ENCODE results near the gene ANKMY2.

The ANKMY2 gene

DNA sequence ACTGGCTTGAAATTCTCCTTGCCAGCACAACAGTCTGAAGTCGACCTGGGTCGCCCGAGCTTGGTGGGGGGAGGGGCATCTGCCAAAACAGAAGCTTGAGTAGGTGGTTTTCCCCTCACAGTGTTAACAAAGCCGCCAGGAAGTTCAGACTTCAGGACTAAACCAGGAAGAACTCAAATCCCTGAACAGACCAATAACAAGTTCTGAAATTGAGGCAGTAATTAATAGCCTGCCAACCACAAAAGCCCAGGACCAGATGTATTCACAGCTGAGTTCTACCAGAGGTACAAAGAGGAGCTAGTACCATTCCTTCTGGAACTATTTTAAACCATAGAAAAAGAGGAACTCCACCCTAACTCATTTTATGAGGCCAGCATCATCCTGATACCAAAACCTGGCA lies 73.6 kb downstream of the ANKMY2 start:
- no peak overlapping the region for H3K27ac ChIP-seq
- TF ChIP-seq, protein P1, sequence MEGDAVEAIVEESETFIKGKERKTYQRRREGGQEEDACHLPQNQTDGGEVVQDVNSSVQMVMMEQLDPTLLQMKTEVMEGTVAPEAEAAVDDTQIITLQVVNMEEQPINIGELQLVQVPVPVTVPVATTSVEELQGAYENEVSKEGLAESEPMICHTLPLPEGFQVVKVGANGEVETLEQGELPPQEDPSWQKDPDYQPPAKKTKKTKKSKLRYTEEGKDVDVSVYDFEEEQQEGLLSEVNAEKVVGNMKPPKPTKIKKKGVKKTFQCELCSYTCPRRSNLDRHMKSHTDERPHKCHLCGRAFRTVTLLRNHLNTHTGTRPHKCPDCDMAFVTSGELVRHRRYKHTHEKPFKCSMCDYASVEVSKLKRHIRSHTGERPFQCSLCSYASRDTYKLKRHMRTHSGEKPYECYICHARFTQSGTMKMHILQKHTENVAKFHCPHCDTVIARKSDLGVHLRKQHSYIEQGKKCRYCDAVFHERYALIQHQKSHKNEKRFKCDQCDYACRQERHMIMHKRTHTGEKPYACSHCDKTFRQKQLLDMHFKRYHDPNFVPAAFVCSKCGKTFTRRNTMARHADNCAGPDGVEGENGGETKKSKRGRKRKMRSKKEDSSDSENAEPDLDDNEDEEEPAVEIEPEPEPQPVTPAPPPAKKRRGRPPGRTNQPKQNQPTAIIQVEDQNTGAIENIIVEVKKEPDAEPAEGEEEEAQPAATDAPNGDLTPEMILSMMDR (conservative IDR thresholded peaks at IDR 0.05), result no peak

DNA sequence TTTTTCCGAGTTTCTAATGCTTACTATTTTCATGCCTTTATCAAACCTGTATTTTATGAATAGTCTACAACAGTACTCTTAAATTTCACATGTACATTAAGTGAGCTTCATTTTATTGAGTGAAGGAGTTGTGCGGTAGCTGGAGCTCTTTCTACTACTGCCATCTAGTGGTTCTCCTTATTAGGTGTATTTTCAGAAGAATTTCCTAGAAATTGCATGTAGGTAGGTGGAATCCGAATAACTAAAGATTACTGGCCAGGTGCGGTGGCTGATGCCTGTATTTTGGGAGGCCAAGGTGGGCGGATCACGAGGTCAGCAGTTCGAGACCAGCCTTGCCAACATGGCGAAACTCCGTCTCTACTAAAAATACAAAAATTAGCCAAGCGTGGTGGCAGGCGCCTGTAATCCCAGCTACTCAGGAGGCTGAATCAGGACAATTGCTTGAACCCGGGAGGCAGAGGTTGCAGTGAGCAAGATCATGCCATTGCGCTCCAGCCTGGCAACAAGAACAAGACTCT lies 80.6 kb downstream of the ANKMY2 start:
- TF ChIP-seq, protein P1 (conservative IDR thresholded peaks at IDR 0.05), result peak; percentile 86
- no peak overlapping the region for H3K27ac ChIP-seq

DNA sequence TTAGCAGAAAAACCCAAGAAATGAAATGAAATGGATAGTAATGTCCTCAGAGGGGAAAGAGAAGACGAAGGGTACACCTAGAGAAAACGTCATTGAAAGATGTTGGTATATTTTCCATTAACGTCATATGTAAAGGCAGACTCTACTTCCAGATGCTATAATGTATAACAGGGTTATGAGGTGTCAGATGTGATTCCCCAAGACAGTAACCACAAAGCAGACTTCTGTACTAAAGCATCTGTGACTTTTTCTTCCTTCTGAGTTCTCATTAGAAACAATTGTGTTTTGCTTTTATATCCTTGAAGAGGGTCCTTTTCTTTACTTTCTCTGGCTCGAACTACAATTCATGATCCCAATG lies 81.6 kb downstream of the ANKMY2 start:
- no peak overlapping the region for H3K27ac ChIP-seq
- TF ChIP-seq, protein P1 (conservative IDR thresholded peaks at IDR 0.05), result no peak

DNA sequence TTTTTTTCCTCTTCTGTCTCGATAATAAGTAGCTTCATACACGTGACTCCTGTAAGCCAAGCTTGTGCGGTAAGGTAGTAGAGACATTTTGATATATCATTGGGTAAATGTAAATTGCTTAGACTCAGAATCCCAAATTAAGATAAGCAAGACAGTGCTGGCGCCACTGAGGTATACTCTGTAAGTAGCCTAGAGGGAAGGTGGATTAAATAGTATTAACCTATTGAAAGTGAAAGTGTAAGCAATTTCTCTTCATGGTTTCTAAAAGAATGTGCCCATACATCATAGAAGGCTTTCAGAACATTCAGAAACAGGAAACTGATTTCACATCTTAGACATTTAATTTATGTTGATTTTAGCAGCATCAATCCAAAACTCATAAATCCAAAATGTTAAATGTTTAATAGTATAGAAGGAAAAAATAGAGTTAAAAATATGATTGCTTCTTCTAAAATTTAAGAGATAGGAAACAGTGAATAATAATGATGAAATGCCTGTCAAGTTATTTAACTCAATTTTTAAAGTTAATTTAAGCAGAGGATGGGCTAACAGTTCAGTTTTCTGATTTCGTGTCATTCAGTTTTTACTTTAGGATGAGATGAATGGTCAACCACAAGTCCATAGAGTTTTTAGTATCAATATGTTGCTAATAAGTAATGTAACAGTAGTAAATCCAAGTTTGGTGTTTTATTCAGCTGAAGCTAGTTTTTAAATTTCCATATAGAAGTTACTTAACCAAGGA lies 82.1 kb downstream of the ANKMY2 start:
- H3K27ac ChIP-seq, result no peak overlapping the region
- TF ChIP-seq, protein P1 (conservative IDR thresholded peaks at IDR 0.05), result no peak

DNA sequence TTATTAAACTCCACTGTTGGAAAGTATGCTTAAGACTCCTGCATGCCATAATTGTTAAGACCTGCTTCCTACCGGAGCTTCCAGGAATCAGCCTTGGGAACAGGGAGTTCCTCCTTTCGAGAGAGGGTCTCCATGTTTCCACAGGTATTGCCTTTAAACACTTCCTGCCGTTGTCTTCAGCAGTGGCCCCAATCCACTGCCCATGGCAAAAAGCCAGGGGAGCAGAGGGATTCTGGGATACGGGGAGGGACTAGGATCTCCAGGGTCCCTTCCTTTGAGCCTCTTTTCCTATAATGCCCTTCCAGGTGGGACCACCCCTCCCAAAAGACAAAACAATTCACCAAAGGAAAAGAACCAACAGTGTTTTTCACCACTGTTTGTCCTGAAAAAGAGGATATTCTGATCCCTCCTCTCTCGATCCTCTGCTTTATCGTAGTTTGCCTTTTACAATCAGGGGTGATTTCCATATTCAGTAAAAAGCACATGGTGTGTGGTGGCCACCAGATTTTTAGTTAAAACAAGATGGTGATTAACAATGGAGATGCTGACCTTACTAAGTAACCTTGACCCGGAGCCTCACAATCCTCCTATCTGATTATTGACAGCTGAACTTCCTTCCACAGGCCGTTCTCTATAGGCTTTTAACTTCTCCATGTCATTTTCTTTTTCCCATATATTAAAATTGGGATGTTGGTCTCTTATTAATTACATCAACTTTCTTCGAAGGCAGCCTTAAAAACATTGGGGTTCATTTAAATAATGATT lies 82.9 kb downstream of the ANKMY2 start:
- H3K27ac ChIP-seq, result no peak overlapping the region
- TF ChIP-seq, protein P1 (conservative IDR thresholded peaks at IDR 0.05), result no peak

DNA sequence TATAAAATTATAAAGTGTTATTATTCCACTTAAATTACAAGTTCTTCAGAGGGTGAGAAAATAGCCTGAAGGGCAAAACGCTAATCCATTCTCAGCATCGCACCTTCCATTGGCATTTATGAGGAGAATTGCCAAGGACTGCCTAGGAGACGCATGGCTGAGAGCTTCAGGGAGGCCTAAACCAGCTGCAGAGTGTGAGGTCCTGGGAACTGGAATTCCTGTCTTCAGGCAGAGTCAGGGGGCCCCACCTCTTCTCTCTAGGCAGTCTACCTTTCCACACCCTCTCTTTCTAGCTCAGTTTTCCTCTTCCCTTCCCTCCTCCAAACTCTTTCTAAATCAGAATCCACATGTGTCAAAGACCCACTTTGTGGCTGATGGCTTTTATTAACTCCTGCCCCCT lies 83.6 kb downstream of the ANKMY2 start:
- H3K27ac ChIP-seq, result no peak overlapping the region
- TF ChIP-seq, protein P1 (conservative IDR thresholded peaks at IDR 0.05), result no peak

DNA sequence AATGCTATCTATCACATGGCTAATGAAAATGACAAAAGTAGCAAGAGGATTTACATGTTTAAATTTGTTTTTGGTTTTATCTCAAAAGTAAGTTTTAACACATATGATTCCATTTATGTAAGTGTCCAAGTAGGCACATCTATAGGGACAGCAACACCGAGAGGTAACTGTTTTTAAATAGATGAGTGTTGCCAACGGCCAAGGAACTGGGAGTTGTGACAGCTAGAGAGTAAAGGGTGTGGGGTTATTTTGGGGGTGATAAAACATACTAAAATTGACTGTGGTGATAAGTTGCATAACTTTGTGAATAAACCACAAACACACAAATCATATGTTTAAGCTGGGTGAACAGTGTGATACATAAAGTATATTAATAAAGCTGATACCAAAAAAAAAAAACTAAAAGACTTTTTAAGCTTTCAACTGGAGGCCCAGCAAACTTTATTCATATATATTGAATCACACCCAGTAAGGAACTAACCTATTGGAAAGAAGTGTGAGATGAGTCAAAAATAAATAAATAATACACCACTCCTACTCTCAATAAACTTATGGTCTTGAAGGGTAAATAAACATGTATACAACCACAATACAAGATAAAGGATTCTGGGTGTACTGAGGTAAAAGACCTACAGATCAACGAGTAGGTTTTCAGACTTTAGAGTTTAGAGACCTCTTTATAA lies 85.9 kb downstream of the ANKMY2 start:
- no peak overlapping the region for H3K27ac ChIP-seq
- TF ChIP-seq, protein P1 (conservative IDR thresholded peaks at IDR 0.05), result no peak
